Body of pancreas (tissue), 4 donors: Measurements from ENCODE around the gene CYP27A1.

Experiments
- CTCF ChIP-seq, 7 experiments: fragments of 450-650 bp in 4 of 7; fragments of 200-600 bp in 3 of 7; sonication (generic) in 3 of 7; IDR thresholded peaks; one replicate each; pipeline ENCODE4 v1.5.1; 2016 to 2019; ENCODE audit warnings: antibody characterized with exemption in 7 of 7
- POLR2A ChIP-seq, 3 donors: fragments of 450-650 bp; IDR thresholded peaks; one replicate each; pipeline ENCODE4 v1.6.1; 2016; ENCODE audit warnings: antibody characterized with exemption in 3 of 3, mild to moderate bottlenecking in 2 of 3

- TF ChIP-seq POLR2A (IDR thresholded peaks at IDR 0.05) (no peak), CTCF (IDR thresholded peaks at IDR 0.05) (no peak)
Observed at GRCh38 chr2:218859988-218860831, 78.3 kb downstream of the CYP27A1 start.
